ENCODE data around the gene RALGAPA2.

The RALGAPA2 gene

GRCh38 chr20:20428067-20428466 lies 284.4 kb downstream of the RALGAPA2 start:
- TF ChIP-seq CTCF (IDR thresholded peaks at IDR 0.05) = no peak

GRCh38 chr20:20427227-20427864 lies 285.1 kb downstream of the RALGAPA2 start:
- TF ChIP-seq CTCF (IDR thresholded peaks at IDR 0.05) = no peak

GRCh38 chr20:20426655-20426907 lies 285.9 kb downstream of the RALGAPA2 start:
- no peak for TF ChIP-seq CTCF (IDR thresholded peaks at IDR 0.05)

GRCh38 chr20:20425823-20426654 lies 286.4 kb downstream of the RALGAPA2 start:
- no peak for TF ChIP-seq CTCF (IDR thresholded peaks at IDR 0.05)

- no peak for TF ChIP-seq CTCF (IDR thresholded peaks at IDR 0.05)
Measured at GRCh38 chr20:20423117-20423516, 289.3 kb downstream of the RALGAPA2 start.

GRCh38 chr20:20417876-20418676 lies 294.4 kb downstream of the RALGAPA2 start:
- TF ChIP-seq CTCF (IDR thresholded peaks at IDR 0.05) = no peak

- no peak for TF ChIP-seq CTCF (IDR thresholded peaks at IDR 0.05)
Measured at GRCh38 chr20:20415321-20415720, 297.1 kb downstream of the RALGAPA2 start.

All from LNCAP (cell line).